ENCODE measurements around the gene ST3GAL2. TPM values are rescaled to one million over a fixed set of nuclear protein-coding genes. Genes with fewer than 3 reads are reported as not detected.
"Not testable (repeated sequence)": the region's sequence is repeated elsewhere in the genome, so short reads cannot be mapped to it uniquely, and the experiment has no call there.

Gene ST3GAL2
- total RNA-seq, 4 donors from 2014 or later, result 7.0 to 12.9 (median 9.5) TPM

- no peak for DNase-seq (ENCODE audit: low spot score in 2 of 2)
- peak overlapping the region; percentile 92 for H3K4me3 ChIP-seq (ENCODE audit: low read depth, poor library complexity, severe bottlenecking)
- TF ChIP-seq POLR2A (IDR thresholded peaks at IDR 0.05) (no peak), CTCF (IDR thresholded peaks at IDR 0.05) (no peak)
- 0 to 1% methylated on average over 8 of the region's 8 CpGs for WGBS, 2 donors
- intact Hi-C loops (cut with DNase I; ENCODE audit: low total_unique reads), result no loop called here
These were observed 15.0 kb upstream of the ST3GAL2 start for GRCh38 chr16:70453892-70454221.

- 97% methylated on average over 11 of the region's 11 CpGs for WGBS, 2 donors
- TF ChIP-seq POLR2A (IDR thresholded peaks at IDR 0.05) (no peak), CTCF (IDR thresholded peaks at IDR 0.05) (no peak)
- intact Hi-C loops (cut with DNase I; ENCODE audit: low total_unique reads), result no loop called here
- DNase-seq (ENCODE audit: low spot score in 2 of 2), result no peak
- H3K4me3 ChIP-seq (ENCODE audit: low read depth, poor library complexity, severe bottlenecking), result no peak overlapping the region
These were observed 14.4 kb upstream of the ST3GAL2 start for GRCh38 chr16:70453117-70453891.

- DNase-seq (ENCODE audit: low spot score in 2 of 2); H3K4me3 ChIP-seq (ENCODE audit: low read depth, poor library complexity, severe bottlenecking); intact Hi-C loops (cut with DNase I; ENCODE audit: low total_unique reads): not testable (repeated sequence)
- WGBS, 2 donors, result 48 to 50% methylated on average over 17 to 19 of the region's 25 CpGs
These were observed 12.1 kb upstream of the ST3GAL2 start for GRCh38 chr16:70451004-70451340.

GRCh38 chr16:70450142-70451003, 11.5 kb upstream of the ST3GAL2 start:
- H3K4me3 ChIP-seq (ENCODE audit: low read depth, poor library complexity, severe bottlenecking); DNase-seq (ENCODE audit: low spot score in 2 of 2); intact Hi-C loops (cut with DNase I; ENCODE audit: low total_unique reads): not testable (repeated sequence)
- WGBS, 2 donors, result 78 to 83% methylated on average over 33 to 35 of the region's 37 CpGs

- DNase-seq (ENCODE audit: low spot score in 2 of 2), result no peak
- TF ChIP-seq CTCF (IDR thresholded peaks at IDR 0.05) (no peak), POLR2A (IDR thresholded peaks at IDR 0.05) (no peak)
- H3K4me3 ChIP-seq (ENCODE audit: low read depth, poor library complexity, severe bottlenecking), result no peak overlapping the region
- intact Hi-C loops (cut with DNase I; ENCODE audit: low total_unique reads), result no loop called here
- whole genome bisulfite sequencing, 2 donors, result 91 to 94% methylated on average over 6 of the region's 6 CpGs
These were observed 9.2 kb upstream of the ST3GAL2 start for GRCh38 chr16:70448075-70448474.

GRCh38 chr16:70444249-70445063, 5.6 kb upstream of the ST3GAL2 start:
- H3K4me3 ChIP-seq (ENCODE audit: low read depth, poor library complexity, severe bottlenecking), result no peak overlapping the region
- WGBS, 2 donors, result 72 to 74% methylated on average over 4 of the region's 4 CpGs
- no peak for TF ChIP-seq POLR2A (IDR thresholded peaks at IDR 0.05)
- TF ChIP-seq CTCF (IDR thresholded peaks at IDR 0.05), result no peak
- no peak for DNase-seq (ENCODE audit: low spot score in 2 of 2)
- intact Hi-C loops (cut with DNase I; ENCODE audit: low total_unique reads), result no loop called here
